ENCODE results near the gene PPP6R3. TPM values are rescaled to one million over a fixed set of nuclear protein-coding genes. Genes with fewer than 3 reads are reported as not detected.

The PPP6R3 gene
- total RNA-seq, 1 experiment from 2014 or later = 90.0 TPM

DNA sequence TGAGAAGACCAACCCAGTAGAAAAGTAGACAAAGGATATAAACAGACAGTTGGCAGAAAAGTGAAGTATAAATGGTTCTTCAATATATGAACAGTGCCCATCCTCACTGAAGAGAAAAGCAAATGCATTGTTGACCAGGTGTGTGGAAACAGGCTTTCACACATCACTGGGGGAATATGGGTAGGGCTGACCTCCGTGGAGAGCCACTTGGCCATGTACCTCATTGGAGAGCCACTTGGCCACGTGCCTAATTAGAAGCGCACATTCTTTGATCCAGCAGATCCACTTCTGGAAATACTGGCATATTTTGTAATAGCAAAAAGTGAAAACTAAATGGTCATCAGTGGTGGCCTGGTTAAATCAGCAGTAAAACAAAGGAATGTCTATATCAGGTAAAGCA lies 43.2 kb downstream of the PPP6R3 start:
- no peak for DNase-seq (ENCODE audit: low read depth, low spot score)
- in situ Hi-C loops (cut with HindIII; ENCODE audit: low pct_unique_long_range_greater_than_20kb, low sequenced_read_pairs) = no loop called here

DNA sequence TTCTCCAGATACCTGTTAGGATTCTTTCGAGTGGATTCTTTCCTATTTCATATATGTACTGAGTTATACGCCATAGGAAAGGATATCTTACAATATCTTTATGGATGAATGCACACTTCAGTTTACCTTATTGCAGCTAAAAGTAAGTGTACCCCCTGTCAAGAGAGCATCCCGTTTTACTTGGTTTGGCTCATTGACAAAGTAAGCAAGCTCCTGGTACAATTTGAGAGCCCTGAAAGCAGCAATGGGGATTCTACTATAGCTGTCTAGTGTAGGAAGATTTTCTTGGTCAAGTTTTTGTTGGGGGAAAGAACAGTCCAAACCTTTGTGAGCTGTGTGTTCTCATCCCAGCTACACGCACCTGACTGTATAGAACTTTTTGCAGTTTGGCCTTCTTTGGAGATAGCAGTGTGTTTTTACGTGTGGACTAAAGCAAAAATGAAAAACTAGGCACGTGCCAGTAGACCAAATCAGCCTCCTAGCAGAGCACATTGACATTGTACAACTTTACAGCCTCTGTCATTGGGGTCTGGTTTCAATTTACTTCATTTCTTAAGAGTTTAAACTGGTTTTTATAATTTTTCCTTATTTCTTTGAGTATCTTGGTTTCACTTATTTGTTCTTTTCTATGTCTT lies 44.0 kb downstream of the PPP6R3 start:
- in situ Hi-C loops (cut with HindIII; ENCODE audit: low pct_unique_long_range_greater_than_20kb, low sequenced_read_pairs) = no loop called here
- no peak for DNase-seq (ENCODE audit: low read depth, low spot score)

DNA sequence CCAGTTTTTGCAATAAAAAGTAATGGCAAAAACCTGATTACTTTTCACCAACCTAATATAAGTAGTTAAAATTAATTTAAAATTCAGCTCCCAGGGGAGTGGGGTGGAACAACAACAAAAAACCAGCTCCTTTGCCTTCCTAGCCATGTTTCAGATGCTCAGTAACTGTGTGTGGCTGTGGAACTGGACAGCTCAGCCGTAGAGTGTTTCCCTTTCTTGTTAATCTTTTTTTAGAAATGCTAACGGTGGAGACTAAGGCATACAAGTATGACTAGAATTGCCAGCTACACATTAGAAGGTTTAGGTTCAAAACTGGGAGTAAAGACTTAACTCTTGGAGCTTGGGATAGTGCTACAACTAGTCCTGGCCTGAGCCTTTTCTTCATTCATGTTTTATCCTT lies 45.0 kb downstream of the PPP6R3 start:
- DNase-seq (ENCODE audit: low read depth, low spot score) = no peak

DNA sequence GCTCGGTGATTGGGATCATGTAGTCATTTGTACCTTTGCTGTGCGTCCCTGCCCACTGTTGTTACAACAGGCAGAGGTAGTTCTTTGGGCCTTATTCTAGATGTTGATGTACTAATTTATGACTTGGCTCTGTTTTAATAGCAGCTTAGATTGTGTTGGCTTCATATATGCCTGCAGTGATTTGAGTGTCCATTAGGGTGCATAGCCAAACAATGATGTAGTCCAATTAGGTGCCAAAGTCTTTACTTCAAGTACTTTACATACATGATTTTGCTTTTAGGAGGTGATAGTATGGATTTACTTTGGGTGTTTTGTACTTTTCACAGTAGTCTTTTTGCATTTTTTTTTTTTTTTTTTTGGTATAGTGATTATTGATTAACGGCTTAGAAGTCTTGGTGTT lies 46.4 kb downstream of the PPP6R3 start:
- DNase-seq (ENCODE audit: low read depth, low spot score) = peak; percentile 17
- in situ Hi-C loops (cut with HindIII; ENCODE audit: low pct_unique_long_range_greater_than_20kb, low sequenced_read_pairs) = no loop called here

More for the DNA sequence above, 45.0 kb downstream of the PPP6R3 start:
- in situ Hi-C loops (cut with HindIII; ENCODE audit: low pct_unique_long_range_greater_than_20kb, low sequenced_read_pairs) = no loop called here

DNA sequence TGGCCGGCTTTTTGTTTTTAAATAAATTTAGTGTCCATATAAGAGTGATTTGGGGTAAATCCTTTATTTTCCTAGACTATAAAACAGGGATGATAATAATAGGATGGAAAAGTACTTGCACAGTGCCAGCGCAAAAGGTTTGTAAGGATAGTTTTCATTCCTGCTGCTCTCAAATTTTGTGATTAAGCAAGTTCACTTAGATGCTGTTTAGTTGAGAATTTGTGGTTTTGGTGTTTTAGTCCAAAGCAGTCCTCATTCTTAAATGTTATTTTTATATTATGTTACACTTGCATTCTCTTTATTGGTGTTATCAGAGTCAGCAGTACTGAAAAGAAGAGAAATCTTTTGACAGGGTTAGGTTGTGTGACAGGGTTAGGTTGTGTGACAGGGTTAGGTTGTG lies 47.9 kb downstream of the PPP6R3 start:
- in situ Hi-C loops (cut with HindIII; ENCODE audit: low pct_unique_long_range_greater_than_20kb, low sequenced_read_pairs) = no loop called here

DNA sequence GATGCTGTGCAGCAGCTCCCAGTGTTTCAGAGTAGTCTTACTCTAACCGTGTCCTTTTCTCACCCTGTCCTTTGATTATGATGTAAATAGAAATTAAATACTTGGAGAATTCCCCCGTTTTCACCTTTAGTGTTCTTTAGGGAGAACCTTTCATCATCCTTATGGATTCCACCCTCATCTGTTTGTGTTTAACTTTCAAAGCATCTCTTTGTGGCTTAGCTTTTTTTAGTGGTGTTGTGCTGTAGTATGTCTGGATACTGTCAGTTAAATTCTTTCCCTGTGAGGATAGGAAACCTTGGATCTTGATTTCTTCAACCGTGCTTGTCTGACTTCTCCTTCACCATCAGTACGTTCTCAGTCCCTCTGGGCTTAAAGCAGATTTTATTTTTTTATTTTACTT lies 48.5 kb downstream of the PPP6R3 start:
- DNase-seq (ENCODE audit: low read depth, low spot score) = no peak
- in situ Hi-C loops (cut with HindIII; ENCODE audit: low pct_unique_long_range_greater_than_20kb, low sequenced_read_pairs) = no loop called here

More for the DNA sequence above, 47.9 kb downstream of the PPP6R3 start:
- no peak for DNase-seq (ENCODE audit: low read depth, low spot score)

DNA sequence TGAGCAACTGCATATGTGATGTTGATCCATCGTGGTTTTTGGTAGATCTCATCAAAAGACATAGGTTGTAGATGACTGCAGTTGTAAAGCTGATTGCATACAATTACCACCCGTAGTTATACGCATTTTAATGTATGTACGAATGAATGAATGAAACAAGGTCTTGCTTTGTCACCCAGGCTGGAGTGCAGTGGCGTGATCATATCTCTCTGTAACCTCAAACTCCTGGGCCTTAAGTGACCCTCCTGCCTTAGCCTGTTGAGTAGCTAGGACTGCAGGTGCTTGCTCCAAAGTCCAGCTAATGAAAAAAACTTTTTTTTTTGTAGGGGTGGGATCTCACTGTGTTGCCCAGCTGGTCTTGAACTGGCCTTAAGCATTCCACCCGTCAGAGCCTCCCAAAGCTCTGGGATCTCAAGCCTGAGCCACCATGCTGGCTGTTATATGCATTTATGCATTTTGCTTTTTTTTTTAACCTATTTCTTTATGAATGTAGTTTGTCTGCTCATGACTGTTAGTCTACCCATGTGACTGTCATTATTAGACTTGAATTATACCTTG lies 53.5 kb downstream of the PPP6R3 start:
- in situ Hi-C loops (cut with HindIII; ENCODE audit: low pct_unique_long_range_greater_than_20kb, low sequenced_read_pairs) = no loop called here
- no peak for DNase-seq (ENCODE audit: low read depth, low spot score)

DNA sequence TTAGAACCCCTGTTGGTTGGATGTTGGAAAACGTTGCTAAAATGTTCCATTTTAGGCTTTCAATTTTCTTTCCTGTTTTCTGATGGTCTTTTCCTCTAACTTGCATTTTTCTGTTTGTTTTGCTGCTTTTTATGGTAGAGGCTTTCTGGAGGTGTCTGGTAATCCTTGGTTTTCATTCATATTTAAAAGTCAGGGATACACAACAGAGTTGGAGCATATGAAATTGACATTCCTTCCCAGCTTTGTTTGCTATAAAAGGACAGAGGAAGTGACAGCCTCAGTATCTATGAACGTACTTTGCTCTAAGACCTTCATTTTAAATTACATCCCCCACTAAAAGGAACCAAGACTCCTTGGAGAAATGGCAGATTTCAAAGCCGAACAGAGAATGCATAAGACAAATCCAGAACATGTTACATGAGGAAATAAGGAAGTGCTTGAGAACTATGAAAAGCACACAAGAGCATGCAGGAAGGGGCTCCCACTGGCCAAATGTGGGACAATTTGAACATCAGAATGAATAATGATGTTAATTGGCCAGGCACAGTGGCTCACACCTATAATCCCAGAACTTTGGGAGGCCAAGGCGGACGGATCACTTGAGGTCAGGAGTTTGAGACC lies 56.7 kb downstream of the PPP6R3 start:
- in situ Hi-C loops (cut with HindIII; ENCODE audit: low pct_unique_long_range_greater_than_20kb, low sequenced_read_pairs) = no loop called here
- no peak for DNase-seq (ENCODE audit: low read depth, low spot score)

DNA sequence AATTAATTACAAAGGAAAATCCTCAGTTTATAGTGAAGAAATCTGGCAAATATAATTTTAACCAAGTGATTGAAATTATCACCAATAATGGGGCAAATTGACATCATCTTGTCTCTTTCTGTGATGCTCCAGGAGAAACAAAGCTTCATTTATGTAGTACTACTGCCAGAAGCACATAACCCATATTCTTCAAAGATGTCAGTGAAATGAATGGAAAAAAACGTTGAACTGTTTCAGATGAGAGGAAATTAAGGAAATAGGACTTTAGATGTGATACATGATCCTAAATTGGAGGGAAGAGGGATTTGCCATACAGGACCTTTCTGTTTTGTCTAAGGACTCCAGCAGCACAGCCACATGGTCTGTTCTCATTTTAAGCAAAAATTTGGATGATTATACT lies 57.6 kb downstream of the PPP6R3 start:
- in situ Hi-C loops (cut with HindIII; ENCODE audit: low pct_unique_long_range_greater_than_20kb, low sequenced_read_pairs) = no loop called here
- DNase-seq (ENCODE audit: low read depth, low spot score) = peak; percentile 22

DNA sequence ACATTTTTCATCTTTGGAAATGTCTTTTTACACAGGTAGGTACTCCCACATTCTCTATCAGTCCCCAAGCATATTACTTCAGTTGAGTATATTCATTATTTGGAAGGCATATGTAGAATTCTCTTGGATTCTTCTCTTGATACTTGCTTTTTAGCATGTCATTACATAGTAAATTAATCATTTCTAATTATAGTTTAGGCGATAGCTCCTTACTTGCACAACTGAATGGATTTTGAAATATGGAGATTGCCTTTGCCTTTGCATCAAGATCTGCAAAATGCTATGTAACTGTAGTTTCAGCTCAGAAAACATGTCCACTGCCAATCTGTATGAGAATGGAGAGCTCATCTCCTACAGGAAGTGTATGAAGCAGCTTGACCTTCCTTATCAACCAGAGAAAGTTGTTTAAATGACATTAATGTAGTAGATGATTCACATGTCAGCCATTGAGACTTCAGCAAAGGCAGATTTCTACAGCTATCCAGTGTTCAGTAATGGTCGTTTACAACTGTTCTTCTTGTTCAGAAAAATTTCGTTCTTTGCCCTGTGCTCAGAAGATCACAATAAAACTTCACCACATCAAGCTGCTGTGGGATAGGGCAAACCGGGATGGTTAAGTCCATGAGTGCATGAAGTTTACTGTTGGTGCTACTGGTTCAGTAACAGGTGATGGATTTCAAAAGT lies 61.6 kb downstream of the PPP6R3 start:
- no peak for DNase-seq (ENCODE audit: low read depth, low spot score)
- in situ Hi-C loops (cut with HindIII; ENCODE audit: low pct_unique_long_range_greater_than_20kb, low sequenced_read_pairs) = no loop called here

DNA sequence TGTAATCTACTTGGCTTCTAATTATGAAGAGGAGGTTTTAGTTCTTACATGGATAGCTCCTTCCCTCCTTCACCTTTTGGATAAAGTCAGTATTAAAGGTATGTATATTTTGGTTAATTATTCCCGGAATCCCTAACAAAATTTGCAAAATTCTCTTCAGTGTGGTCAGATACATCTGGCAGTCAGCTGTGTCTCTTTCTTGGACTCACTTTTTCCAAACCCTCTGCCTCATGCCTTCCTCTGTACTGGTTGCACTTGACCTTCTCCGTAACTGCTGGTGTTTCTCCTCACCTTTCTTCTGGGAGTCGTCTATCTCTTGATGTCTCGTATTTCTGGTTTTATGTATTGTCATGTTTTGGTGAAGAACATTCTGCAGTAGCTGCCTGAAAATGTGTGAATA lies 62.5 kb downstream of the PPP6R3 start:
- DNase-seq (ENCODE audit: low read depth, low spot score) = no peak
- in situ Hi-C loops (cut with HindIII; ENCODE audit: low pct_unique_long_range_greater_than_20kb, low sequenced_read_pairs) = no loop called here

DNA sequence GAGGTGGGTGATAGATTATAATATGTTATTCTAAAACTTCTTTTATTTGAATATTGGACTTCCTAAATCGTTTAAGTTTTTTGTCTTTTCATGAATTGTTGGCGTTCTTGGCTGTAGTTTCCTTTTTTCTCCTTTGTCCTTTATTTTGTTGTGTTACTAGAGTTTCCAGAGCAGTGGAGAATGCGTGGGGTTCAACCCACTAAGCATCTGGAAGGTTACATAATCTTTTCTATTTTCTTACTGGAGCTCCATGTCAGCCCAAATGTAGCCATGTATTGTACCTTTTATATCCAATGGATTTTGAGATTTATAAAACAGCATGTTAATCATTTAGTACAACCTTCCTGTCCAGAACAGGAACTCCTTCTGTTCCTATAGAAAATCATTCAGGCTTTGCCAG lies 63.2 kb downstream of the PPP6R3 start:
- no peak for DNase-seq (ENCODE audit: low read depth, low spot score)

DNA sequence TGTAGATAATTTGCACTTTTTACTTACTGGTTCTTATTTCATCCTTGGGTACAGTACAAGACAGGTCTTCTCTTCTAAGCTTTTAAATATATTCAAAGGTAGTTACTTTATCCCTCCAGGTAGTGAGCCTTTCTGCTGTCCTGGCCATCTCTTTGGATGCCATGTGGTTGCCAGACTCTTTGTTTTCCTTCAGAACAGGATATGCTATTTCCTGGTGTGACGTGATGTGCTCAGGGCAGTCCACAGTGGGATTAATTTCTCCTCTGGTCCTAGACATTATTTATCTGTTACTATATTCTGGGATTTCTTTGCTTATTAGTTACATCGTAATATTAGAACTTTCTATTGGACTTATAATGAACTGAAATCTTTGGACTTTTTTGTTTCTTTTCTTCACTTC lies 63.7 kb downstream of the PPP6R3 start:
- in situ Hi-C loops (cut with HindIII; ENCODE audit: low pct_unique_long_range_greater_than_20kb, low sequenced_read_pairs) = no loop called here
- DNase-seq (ENCODE audit: low read depth, low spot score) = no peak

More for the DNA sequence above, 63.2 kb downstream of the PPP6R3 start:
- in situ Hi-C loops (cut with HindIII; ENCODE audit: low pct_unique_long_range_greater_than_20kb, low sequenced_read_pairs) = no loop called here

DNA sequence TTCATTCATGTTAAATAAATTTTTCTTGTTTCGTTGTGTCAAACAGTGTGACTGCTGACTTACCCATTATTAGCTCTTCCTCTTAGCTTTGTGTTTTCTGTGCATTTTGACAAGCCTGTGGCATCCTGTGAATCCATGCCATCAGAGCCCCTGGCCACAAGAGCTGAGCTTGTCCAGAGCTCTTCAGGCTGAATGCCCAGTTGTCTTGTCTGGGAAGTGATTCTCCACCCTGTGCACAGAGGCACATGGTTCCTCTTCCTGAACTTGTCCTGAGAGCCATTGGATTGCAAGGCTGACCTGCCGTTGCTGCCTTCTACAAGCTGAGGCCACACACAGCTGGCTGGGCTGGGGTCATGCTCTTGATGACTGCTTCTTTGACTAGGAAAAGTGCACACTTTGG lies 64.1 kb downstream of the PPP6R3 start:
- DNase-seq (ENCODE audit: low read depth, low spot score) = peak; percentile 22
- in situ Hi-C loops (cut with HindIII; ENCODE audit: low pct_unique_long_range_greater_than_20kb, low sequenced_read_pairs) = no loop called here

DNA sequence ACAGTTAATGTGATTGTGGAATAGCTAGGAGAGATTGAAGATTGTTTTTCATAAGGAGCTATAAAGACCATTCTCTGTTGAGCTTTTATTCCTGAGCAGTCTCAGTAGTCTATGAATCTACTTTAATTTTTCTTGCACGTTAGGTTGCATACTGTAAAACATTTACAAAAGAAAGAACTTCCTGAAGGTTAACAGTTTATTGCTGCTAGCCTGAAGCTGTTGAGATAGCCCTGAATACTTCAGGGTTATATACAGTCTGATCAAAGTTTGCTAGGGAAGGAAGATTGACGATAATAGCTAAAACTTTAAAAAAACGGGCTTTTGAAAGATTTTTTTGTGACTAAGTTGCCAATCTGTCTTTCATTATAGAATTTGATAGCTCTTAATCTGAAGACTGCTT lies 64.8 kb downstream of the PPP6R3 start:
- no peak for DNase-seq (ENCODE audit: low read depth, low spot score)
- in situ Hi-C loops (cut with HindIII; ENCODE audit: low pct_unique_long_range_greater_than_20kb, low sequenced_read_pairs) = no loop called here

DNA sequence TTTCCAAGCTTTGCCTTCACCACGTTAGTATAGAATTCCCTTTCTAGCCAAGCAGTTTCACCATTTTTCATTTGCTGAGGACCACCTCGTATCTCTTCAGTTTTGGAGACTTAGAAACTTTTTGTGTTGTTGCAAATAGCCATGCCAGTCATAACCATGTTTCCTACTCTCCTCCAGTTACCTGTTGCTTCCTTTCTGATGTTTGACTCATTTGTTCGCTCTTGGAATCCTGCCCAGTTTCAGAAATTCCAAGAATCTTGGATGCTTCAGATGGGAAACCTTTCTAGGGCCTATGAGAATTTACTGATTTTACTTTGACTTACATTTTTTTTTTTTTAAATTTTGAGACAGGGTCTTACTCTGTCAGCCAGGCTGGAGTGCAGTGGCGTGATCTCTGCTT lies 65.4 kb downstream of the PPP6R3 start:
- no peak for DNase-seq (ENCODE audit: low read depth, low spot score)

DNA sequence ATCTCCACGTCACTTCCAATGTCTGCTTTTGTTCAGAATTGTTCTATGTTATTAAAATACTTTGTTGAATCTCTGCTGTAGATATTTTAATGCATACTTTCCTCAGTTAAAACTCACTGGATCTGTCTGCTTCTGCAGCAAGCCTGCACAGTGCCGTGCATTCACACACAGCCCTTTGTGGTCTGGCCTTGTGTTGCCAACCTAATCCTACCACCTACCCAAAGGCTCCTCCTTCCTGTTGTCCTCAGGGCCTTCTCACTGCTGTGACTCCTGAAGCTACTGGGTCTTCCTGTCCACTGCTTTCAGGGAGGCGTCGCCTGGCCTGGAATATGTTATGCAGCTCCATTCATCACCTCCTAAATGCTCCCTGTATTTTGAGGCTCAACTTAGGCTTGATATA lies 67.0 kb downstream of the PPP6R3 start:
- in situ Hi-C loops (cut with HindIII; ENCODE audit: low pct_unique_long_range_greater_than_20kb, low sequenced_read_pairs) = no loop called here

More for the DNA sequence above, 65.4 kb downstream of the PPP6R3 start:
- in situ Hi-C loops (cut with HindIII; ENCODE audit: low pct_unique_long_range_greater_than_20kb, low sequenced_read_pairs) = no loop called here

DNA sequence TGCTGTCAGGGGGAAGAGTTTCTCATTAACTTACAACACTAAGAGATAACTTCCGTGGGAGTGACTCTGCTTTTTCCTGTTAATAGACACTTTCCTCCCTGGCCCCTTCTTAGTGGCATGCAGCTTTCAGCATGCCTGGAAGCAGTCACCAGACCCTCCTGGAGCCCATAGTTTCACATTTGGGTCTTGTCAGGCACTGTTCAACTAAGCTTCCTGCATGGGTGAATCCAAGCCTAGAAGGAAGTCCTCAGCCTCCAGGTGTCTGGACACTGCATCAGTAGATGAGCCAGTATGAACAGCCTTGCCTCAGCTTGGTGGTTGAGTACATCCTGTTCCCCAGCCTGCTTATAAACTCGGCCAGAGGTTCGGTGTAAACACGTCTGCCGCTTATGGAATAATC lies 68.1 kb downstream of the PPP6R3 start:
- in situ Hi-C loops (cut with HindIII; ENCODE audit: low pct_unique_long_range_greater_than_20kb, low sequenced_read_pairs) = no loop called here
- DNase-seq (ENCODE audit: low read depth, low spot score) = no peak

More for the DNA sequence above, 67.0 kb downstream of the PPP6R3 start:
- DNase-seq (ENCODE audit: low read depth, low spot score) = no peak
